HL-60 (cell line): ENCODE data around the gene ALDH7A1.

Experiments used
- DNase-seq, 2 experiments: peaks; one replicate each; pipeline ENCODE4 v3.0.0-alpha.2; 2010 to 2020; ENCODE audit warnings: low read depth in 1 of 2, low spot score in 1 of 2
- H3K27ac ChIP-seq: fragments of 250-450 bp; sonication (Bioruptor Pico); replicated peaks from 2 replicates; pipeline ENCODE4 v1.5.1; 2020; ENCODE audit warnings: mild to moderate bottlenecking, moderate library complexity
- H3K27me3 ChIP-seq: fragments of 250-450 bp; sonication (Bioruptor Pico); 2 replicates; pipeline ENCODE4 v1.5.1; 2021; ENCODE audit warnings: mild to moderate bottlenecking, moderate library complexity; ENCODE audit not compliant: insufficient read depth, poor library complexity, severe bottlenecking
- H3K4me3 ChIP-seq: replicated peaks from 2 replicates; pipeline ENCODE4 v1.5.1; 2011; ENCODE audit warnings: mild to moderate bottlenecking, control low read depth, low read length; ENCODE audit not compliant: insufficient read depth
- GABPA ChIP-seq: IDR thresholded peaks from 2 replicates; pipeline ENCODE4 v1.6.1; 2012; ENCODE audit warnings: low read depth
- POLR2AphosphoS5 ChIP-seq: IDR thresholded peaks from 2 replicates; pipeline ENCODE4 v1.6.1; 2012; ENCODE audit warnings: low read depth
- SPI1 ChIP-seq: IDR thresholded peaks from 2 replicates; pipeline ENCODE4 v1.6.1; 2012; ENCODE audit warnings: low read depth, mild to moderate bottlenecking, borderline replicate concordance
- TF ChIP-seq, protein P1 (sequence below): IDR thresholded peaks from 2 replicates; pipeline ENCODE4 v1.6.1; 2012; ENCODE audit warnings: low read depth; ENCODE audit not compliant: insufficient replicate concordance
- TF ChIP-seq, protein P2 (sequence below): IDR thresholded peaks from one replicate; pipeline ENCODE4 v1.5.1; 2011; ENCODE audit warnings: low read length, control low read depth, inconsistent platforms; ENCODE audit not compliant: insufficient read depth

ALDH7A1 gene

DNA sequence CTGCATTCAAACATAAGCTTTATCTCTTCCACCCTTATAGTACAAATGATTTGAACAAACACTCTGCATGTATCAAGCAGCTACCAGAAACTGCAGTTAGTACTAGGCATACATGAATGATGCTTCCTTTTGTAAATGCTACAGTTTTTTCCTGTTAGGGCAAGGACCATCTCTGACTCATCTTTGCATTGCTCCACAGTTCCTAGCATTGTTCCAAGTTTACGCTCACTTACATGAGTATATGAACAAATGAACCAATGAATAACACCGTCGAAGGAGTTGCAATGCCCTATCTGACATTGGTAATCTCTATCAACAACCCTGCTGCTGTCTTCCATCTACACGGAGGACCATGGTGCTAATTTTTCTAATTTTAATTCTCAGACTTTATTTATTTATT lies 2.1 kb upstream of the ALDH7A1 start:
- Histone ChIP-seq H3K4me3 (no peak overlapping the region), H3K27me3 (peaks cover 3% of the 10 kb centered on the region), H3K27ac (no peak overlapping the region)
- no peak for DNase-seq
- TF ChIP-seq POLR2AphosphoS5 (no peak), GABPA (no peak), SPI1 (no peak)
- TF ChIP-seq, protein P1, sequence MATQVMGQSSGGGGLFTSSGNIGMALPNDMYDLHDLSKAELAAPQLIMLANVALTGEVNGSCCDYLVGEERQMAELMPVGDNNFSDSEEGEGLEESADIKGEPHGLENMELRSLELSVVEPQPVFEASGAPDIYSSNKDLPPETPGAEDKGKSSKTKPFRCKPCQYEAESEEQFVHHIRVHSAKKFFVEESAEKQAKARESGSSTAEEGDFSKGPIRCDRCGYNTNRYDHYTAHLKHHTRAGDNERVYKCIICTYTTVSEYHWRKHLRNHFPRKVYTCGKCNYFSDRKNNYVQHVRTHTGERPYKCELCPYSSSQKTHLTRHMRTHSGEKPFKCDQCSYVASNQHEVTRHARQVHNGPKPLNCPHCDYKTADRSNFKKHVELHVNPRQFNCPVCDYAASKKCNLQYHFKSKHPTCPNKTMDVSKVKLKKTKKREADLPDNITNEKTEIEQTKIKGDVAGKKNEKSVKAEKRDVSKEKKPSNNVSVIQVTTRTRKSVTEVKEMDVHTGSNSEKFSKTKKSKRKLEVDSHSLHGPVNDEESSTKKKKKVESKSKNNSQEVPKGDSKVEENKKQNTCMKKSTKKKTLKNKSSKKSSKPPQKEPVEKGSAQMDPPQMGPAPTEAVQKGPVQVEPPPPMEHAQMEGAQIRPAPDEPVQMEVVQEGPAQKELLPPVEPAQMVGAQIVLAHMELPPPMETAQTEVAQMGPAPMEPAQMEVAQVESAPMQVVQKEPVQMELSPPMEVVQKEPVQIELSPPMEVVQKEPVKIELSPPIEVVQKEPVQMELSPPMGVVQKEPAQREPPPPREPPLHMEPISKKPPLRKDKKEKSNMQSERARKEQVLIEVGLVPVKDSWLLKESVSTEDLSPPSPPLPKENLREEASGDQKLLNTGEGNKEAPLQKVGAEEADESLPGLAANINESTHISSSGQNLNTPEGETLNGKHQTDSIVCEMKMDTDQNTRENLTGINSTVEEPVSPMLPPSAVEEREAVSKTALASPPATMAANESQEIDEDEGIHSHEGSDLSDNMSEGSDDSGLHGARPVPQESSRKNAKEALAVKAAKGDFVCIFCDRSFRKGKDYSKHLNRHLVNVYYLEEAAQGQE = no peak
- TF ChIP-seq, protein P2, sequence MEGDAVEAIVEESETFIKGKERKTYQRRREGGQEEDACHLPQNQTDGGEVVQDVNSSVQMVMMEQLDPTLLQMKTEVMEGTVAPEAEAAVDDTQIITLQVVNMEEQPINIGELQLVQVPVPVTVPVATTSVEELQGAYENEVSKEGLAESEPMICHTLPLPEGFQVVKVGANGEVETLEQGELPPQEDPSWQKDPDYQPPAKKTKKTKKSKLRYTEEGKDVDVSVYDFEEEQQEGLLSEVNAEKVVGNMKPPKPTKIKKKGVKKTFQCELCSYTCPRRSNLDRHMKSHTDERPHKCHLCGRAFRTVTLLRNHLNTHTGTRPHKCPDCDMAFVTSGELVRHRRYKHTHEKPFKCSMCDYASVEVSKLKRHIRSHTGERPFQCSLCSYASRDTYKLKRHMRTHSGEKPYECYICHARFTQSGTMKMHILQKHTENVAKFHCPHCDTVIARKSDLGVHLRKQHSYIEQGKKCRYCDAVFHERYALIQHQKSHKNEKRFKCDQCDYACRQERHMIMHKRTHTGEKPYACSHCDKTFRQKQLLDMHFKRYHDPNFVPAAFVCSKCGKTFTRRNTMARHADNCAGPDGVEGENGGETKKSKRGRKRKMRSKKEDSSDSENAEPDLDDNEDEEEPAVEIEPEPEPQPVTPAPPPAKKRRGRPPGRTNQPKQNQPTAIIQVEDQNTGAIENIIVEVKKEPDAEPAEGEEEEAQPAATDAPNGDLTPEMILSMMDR = no peak

DNA sequence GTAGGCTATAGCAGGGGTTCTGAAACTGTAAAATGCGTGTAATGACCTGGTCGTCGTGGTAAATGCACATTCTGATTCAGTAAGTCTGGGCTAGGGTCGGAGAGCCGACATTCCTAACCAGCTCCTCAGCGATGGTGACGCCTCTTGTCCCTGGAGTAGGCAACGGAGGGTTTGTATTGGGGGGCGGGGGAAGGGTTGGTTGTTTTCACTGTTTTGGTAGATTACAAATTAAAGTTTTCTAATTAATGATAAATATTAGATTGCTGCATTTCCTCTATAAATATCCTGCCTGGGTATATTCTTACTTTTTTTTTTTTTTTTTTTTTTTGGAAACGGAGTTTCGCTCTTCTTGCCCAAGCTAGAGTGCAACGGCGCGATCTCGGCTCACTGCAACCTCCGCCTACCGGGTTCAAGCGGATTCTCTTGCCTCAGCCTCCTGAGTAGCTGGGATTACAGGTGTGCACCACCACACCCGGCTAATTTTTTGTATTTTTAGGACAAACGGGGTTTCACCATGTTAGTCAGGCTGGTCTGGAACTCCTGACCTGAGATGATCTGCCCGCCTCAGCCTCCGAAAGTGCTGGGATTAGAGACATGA lies 566 bp upstream of the ALDH7A1 start:
- no peak for DNase-seq
- Histone ChIP-seq H3K27ac (no peak overlapping the region), H3K4me3 (no peak overlapping the region)

DNA sequence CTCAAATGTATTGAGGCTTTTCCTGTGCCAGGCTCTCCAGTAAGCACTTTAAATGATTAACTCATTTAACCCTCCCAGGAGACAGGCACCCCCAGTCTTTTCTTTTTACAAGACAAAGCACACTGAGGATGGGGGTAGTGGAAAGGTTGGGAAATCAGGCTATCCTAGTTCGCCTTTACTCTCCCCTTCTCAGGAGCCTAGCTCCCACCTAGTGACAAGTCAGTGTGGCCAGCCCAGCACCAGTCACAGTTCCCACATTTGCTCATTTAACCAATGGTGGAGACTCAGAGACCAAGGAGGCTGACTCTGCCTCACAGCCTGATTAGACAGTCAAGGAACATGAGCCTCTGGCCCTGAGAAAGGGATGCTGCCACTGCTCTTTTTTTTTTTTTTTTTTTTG lies 3.5 kb downstream of the ALDH7A1 start:
- Histone ChIP-seq H3K27ac (no peak overlapping the region), H3K27me3 (peaks cover 3% of the 10 kb centered on the region), H3K4me3 (no peak overlapping the region)
- TF ChIP-seq GABPA = no peak
- no peak for TF ChIP-seq POLR2AphosphoS5
- TF ChIP-seq, protein P2 = no peak
- no peak for TF ChIP-seq SPI1
- TF ChIP-seq, protein P1 = no peak
- DNase-seq = no peak

More for the DNA sequence above, 566 bp upstream of the ALDH7A1 start:
- H3K27me3 ChIP-seq = peaks cover 3% of the 10 kb centered on the region
- TF ChIP-seq, protein P1 = no peak
- no peak for TF ChIP-seq POLR2AphosphoS5
